GM21390 (cell line): ENCODE data around the gene GALE.
A peak's percentile ranks its signal among the peaks of the same experiment; 100 is the strongest.
"Not testable (repeated sequence)": the region's sequence is repeated elsewhere in the genome, so short reads cannot be mapped to it uniquely, and the experiment has no call there.

Source experiments
- ATAC-seq: cut with Tn5 transposase; IDR thresholded peaks from one replicate; pipeline ENCODE4 v1.9.1; 2021; ENCODE audit not compliant: unreplicated experiment

Gene GALE

DNA sequence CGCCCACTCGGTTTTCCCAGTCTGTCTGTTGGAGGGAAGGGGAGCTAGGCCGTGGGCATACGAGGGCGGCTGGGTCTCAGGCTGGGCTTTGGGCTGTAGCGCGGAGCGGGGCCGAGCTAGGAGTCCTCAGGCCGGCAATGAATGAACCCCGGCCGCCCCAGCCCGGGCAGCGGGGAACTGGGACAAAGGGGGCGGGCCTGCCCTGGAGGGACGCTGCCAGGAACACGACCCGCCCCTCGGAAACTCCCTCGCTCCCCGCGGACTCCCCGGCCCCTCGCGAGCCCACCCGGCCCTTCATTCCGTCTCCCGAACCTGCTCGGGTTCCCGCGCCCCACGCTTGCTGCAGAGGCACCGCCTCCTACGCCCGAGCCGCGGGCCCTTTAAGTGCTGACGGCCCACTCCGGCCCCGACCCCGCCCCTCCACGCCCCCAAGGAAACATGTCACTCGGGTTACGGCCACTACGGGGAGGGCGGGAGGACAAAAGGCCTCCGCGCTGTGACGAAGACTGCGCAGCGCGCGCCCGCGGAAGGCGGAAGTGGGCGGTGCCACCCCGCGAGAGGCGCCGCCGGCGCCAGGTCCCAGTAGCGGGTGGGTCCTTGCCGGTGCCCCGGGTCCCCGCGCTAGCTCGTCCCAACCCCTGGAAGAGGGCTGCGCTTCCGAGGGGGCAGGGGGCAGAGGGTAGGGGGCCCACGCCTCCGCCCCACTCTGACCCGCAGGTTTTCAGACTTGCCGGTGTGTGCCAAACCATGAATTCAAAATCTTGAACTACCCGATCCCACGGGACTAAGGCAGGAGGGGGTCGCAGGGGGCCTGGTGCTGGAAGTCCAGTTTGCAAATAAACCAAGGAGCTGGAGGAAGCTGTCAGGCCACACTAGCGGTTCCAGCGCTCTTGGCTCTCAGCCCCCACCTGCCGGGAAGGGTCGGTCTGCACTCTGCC is at the start of gene GALE:
TSS of gene GALE (minus strand) at position 355 of the 938 bp plus-strand sequence. CDS start 1,747 bp downstream, outside the sequence.
- peak; percentile 81 for ATAC-seq

DNA sequence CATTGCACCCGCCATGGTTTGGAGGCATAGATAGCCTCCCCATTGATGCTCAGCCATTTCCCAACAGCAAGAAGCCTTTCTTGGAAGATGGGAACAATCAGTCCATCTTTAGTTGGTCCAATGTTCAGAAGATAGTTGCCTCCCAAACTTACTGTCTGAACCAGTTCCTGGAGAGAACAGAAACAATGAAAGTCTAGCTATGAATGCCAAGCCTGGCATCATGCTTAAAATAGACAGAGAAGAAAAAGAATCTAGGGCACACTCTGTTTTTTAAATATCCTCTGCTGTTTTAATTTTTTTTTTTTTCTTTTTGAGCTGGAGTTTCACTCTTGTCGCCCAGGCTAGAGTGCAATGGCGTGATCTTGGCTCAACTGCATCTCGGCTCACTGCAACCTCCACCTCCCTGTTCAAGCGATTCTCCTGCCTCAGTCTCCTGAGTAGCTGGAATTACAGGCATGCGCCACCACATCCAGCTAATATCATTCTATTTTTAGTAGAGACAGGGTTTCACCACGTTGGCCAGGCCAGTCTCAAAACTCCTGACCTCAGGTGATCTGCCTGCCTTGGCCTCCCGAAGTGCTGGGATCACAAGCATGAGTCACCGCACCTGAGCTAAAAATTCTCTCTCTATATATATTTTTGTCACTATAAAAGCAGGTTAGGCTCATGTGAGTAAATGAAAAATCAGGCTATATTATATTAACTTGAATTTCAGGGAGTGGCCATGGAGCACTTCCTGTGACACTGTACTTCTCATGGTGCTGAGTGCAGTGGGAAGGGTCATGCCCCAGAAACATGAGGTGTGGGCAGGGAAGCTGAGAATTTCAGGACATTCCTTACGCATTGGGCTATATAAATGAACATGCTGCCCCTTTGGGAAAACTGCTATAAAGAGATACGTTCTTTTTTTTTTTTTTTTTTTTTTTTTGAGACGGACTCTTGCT is 48.4 kb upstream of the GALE start:
- no peak for ATAC-seq

DNA sequence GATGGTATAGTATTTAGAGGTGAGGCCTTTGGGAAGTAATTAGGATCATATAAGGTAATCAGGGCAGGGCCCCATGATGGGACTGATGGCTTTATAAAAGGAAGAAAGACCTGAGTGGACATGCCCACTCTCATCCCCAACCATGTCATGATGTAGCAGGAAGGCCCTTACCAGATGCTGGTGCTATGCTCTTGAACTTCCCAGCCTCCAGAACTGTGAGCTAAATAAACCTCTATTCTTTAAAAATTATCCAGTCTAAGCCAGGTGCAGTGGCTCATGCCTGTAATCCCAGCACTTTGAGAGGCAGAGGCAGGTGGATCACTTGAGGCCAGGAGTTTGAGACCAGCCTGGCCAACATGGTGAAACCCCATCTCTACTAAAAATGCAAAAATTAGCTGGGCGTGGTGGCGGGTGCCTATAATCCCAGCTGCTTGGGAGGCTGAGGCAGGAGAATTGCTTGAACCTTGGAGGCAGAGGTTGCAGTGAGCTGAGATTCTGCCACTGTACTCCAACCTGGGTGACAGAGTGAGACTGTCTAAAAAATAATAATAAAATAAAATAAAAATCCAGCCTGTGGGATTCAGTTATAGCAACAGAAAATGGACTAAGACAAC is 47.0 kb upstream of the GALE start:
- not testable (repeated sequence) for ATAC-seq

- ATAC-seq, result no peak
Observed at GRCh38 chr1:23845163-23845562, 44.6 kb upstream of the GALE start.

DNA sequence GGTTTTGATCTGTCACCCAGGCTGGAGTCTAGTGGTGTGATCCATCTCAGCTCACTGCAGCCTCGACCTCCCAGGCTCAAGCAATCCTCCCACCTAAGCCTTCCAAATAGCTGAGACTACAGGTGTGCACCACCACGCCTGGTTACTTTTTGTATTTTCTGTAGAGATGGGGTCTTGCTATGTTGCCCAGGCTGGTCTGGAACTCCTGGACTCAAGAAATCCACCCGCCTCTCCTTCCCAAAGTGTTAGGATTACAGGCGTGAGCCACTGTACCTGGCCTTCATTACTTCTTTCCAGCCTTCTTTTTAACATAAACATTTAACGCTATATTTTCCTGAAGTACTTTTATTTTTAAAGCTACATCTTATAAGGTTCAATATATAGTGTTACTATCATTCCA is 43.1 kb upstream of the GALE start:
- ATAC-seq, result no peak

- ATAC-seq, result no peak
Observed at GRCh38 chr1:23838401-23838866, 37.9 kb upstream of the GALE start.

DNA sequence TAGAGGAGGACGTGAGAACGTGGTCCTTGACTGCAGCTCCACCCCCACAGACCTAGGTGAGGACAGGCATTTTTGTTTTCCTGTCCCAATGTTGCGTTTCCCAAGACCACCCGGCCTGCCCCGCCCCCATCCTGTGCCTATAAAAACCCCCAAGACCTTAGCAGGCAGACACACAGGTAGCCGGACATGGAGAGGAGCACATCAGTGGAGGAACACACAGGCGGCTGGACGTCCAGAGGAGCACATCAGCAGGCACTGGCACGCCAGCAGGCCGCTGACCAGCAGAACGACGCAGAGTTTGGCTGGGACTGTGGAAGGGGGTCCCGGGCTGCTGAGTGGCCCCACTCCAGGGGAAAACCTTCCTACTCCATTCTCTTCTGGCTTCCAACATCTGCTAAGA is 37.4 kb upstream of the GALE start:
- ATAC-seq, result no peak

DNA sequence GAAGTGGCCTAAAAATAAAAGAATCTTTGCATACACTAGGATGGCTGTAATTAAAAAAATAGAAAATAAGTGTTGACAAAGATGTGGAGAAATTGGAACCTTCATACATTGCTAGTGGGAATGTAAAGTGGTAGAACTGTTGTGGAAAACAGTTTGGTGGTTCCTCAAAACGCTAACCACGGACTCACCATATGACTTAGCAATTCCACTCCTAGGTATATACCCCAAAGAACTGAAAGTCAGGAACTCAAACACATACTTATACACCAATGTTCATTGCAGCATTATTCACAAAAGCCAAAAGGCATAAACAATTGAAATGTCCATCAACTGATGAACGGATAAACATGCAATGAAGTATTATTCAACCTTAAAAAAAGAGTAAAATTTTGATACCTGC is 35.5 kb upstream of the GALE start:
- no peak for ATAC-seq

GRCh38 chr1:23834156-23834555 is 33.6 kb upstream of the GALE start:
- not testable (repeated sequence) for ATAC-seq

GRCh38 chr1:23827717-23828116 is 27.2 kb upstream of the GALE start:
- ATAC-seq, result no peak

DNA sequence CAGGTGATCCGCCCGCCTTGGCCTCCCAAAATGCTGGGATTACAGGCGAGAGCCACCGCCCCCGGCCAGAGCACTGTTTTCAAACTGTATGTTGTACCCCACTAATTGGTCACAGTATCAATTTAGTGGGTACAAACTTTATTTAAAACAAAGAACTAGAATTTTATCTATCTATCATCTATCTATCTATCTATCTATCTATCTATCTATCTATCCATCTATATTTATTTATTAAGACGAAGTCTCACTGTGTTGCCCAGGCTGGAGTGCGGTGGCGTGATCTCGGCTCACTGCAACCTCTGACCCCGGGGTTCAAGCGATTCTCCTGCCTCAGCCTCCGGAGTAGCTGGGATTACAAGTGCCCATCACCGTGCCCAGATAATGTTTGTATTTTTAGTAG is 26.0 kb upstream of the GALE start:
- not testable (repeated sequence) for ATAC-seq

- no peak for ATAC-seq
Observed at GRCh38 chr1:23825762-23826522, 25.4 kb upstream of the GALE start.

DNA sequence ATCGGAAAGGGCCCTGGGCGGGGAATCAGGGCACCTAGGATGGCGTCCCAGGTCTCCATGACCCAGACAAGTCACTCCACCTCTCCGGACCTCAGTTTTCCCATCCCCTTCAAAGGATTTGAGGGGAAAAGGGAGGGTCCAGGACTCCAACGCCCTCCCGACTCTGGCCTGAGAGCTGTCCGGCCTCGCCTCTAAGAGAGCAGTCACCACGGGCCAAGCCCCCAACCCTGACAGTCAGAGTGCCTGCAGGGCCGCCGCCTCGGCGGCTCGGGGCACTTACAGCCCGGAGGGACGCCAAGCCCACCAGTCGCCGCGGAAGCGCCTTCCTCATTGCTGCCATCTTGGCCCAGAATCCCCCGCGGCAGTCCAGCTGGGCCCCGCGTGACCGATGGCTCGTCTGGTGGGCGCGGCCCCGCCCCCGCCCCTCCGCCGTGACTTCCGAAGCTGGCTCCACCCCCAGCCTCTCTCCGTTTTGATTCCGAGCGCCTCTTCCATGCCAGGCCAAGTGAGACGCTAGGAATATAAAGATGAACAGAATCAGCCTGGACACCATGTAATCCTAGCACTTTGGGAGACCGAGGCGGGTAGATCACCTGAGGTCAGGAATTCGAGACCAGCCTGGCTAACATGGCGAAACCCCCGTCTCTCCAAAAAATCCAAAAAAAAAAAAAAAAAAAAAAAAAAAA is 24.7 kb upstream of the GALE start, which contains the start of gene HMGCL:
TSS of gene HMGCL (minus strand) at position 354 of the 686 bp plus-strand sequence. CDS start at position 340, 14 bp downstream.
- ATAC-seq, result peak; percentile 84

DNA sequence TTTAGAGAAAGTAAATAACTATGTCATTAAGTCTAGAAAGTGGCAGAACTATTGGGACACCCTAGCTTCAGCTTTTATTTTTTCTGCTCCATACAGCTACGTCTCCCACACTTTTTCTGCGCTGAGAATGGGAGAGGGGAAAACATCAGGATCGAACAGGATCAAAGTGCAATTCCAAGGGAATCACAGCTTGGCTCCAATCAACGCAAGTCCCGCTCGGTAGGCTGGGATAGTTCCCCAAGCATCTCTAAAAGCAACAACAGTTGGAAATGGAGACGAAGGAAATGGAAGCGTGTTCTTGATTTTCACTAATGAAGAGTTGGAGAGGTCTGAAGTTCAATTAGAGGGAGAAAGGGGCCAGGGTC is 24.1 kb upstream of the GALE start:
- ATAC-seq, result no peak

GRCh38 chr1:23823767-23824166 is 23.2 kb upstream of the GALE start:
- no peak for ATAC-seq

DNA sequence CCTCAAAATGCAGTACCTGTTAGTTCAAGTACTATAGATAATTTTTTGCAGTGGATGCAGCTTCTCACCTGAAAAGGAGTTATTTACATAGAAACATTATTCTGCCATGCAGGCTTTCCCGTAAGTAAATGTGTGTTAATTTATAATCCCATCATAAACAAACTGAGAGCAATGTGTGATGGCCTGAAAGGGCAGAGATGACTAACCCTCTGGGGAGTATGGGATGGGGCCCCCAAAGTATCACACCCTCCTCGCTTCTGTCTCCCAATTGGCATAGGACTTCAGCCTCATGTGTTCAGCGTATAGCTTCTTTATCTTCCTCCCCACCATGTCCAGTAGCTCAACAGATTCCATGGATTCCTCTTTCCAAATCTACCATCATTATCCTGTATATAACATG is 17.1 kb upstream of the GALE start:
- no peak for ATAC-seq

DNA sequence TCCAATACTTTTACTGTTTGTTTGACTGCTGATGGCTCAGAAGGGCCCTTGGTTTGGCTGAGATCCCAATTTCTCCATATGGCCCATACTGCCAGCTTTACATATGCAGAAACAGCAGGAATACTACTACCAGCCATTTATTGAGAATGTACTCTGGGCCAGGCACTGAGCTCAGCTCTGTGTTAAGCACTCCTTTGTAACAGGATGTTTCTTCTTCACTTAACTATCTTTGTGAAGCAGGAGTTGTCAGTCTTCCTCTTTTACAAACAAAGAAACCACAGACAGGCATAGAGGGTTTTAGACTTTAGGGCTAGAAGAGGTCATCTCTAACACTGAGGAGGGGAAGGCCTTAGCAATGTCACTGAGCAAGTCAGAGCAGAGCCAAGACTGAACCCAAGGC is 16.4 kb upstream of the GALE start:
- ATAC-seq, result no peak

GRCh38 chr1:23816361-23816760 is 15.8 kb upstream of the GALE start:
- ATAC-seq, result no peak

GRCh38 chr1:23814016-23814415 is 13.5 kb upstream of the GALE start:
- no peak for ATAC-seq
